NOMO-1 (cell line): ENCODE measurements around the gene COPE.

Experiments
- DNase-seq, 2 experiments: peaks; one replicate each; lab custom pipeline; 2025; ENCODE audit not compliant: unreplicated experiment in 2 of 2; lab: John Stamatoyannopoulos, UW

The COPE gene

GRCh38 chr19:18869781-18870530, 49.2 kb downstream of the COPE start:
- DNase-seq, result no peak

- no peak for DNase-seq
These were observed 50.1 kb downstream of the COPE start for GRCh38 chr19:18869023-18869618.

DNA sequence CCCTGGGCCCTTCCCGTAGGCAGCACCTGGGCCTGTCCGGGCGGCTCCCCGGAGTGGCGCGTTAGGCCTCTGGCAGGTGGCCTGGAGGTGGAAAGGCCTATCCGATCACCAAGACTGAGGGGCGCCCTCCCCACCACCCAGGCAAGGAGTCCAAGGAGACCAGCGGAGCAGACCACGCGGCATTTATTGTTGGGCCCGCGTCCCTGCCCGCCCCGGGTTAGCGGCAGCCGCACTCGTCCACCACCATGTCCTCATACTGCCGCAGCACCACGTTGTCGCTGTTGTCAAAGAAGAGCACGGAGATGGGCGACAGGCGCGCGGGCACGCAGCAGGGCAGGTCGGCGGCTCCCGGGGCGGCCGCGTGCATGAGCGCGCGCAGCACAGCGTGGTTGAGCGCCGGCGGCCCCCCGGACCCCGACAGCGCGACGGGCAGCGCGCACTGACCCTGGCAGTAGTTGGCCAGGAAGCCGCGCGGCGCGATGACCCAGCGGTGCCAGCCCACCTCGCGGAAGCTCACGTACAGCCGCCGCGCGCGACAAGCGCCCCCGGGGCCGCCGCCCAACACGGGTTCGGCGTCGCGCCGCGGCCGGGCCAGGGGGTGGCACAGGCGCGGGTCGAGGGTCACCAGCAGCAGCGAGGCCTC, 50.7 kb downstream of the COPE start:
- no peak for DNase-seq

DNA sequence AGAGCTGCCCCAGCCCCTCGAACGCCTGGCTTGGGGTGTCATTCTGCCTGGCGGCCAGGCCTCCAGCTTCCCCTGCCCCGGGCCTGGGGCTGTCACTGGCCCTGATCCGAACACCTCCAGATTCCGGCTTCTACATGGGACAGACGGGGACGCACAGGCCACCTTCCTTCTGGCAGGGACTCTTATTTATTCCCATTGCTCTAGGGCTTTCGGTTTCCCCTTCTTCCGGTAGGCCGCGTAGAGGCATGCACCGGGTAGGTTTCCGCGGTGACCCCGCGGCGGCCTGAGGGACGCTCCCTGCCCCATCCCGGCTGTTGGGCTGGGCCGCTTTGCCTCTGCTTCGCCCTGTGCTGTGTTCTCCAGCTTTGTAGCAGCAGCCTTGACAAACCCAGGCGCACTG, 51.4 kb downstream of the COPE start:
- no peak for DNase-seq

- no peak for DNase-seq
These were observed 52.0 kb downstream of the COPE start for GRCh38 chr19:18867199-18867598.

DNA sequence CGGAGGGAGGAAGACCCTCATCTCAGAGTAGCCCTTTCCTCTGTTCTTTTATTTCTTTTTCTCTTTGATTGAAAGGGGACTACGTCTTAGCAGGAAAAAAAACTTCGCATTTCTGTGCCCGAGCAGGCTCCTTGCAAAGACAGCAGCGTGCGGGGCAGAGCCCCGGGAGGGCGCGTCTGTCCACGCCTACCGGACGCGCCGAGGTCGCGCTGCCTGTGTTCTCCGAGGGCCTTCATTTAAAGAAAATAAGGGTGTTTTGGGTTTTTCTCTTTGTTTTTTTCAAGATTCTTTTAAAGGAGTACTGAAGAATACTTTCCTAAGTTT, 52.4 kb downstream of the COPE start:
- no peak for DNase-seq

GRCh38 chr19:18865973-18866799, 53.0 kb downstream of the COPE start:
- DNase-seq, result peak; percentile 40 to 54

- no peak for DNase-seq
These were observed 53.8 kb downstream of the COPE start for GRCh38 chr19:18865106-18865972.

DNA sequence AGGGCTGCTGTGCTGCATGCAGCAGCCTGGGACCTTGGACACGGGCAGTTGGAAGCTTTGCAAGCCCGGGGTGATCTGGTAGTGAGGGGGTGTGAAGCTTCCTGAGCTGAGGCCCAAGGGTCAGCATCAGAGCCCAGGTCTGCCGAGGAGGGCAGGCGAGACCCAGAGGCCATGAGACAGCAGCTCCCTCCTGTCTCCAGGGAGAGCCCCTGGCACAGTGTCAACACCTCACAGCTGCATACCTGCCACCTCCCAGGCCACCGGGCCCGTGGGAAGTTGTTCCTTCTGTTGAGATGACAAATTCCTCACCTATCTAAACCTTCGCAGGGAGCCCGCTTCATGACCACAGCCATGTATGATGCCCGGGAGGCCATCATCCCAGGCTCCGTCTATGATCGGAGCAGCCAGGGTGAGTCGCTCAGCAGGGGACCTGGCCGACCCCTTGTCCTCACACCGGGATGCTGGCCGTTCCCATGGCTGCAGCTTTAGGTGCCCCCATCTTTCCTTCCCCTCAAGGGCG, 55.3 kb downstream of the COPE start:
- no peak for DNase-seq

GRCh38 chr19:18862976-18863842, 56.0 kb downstream of the COPE start:
- DNase-seq, result no peak

GRCh38 chr19:18861917-18862316, 57.3 kb downstream of the COPE start:
- DNase-seq, result no peak

GRCh38 chr19:18861235-18861634, 58.0 kb downstream of the COPE start:
- peak; percentile 52 to 62 for DNase-seq

- no peak for DNase-seq
These were observed 58.5 kb downstream of the COPE start for GRCh38 chr19:18860725-18861124.

GRCh38 chr19:18860302-18860700, 58.9 kb downstream of the COPE start:
- DNase-seq, result no peak

- no peak for DNase-seq
These were observed 59.4 kb downstream of the COPE start for GRCh38 chr19:18859676-18860301.

- DNase-seq, result no peak
These were observed 60.1 kb downstream of the COPE start for GRCh38 chr19:18858906-18859646.

GRCh38 chr19:18857223-18857622, 62.0 kb downstream of the COPE start:
- DNase-seq, result no peak
